Measurements from ENCODE around the gene RPUSD1. TPM values are rescaled to one million over a fixed set of nuclear protein-coding genes. Genes with fewer than 3 reads are reported as not detected.
A peak's percentile ranks its signal among the peaks of the same experiment; 100 is the strongest.

RPUSD1 gene
- total RNA-seq, 1 experiment from 2014 or later = 45.1 TPM

DNA sequence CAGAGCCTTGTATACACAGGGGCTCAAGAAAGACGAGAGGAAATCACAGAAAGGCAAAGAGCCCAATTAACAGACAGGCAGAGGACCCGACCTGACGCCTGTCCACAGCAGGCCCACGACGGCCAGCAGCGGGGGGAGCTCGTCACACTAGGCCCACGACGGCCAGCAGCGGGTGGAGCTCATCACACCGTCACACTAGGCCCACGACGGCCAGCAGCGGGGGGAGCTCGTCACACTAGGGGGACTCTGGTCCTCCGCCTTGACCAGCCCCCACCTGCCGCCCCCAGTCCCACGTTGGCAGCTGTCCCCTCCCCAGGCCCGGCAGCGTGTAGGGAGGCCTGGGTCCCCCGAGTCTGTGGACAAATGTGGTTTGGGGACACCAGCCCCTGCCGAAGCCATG, 36.0 kb upstream of the RPUSD1 start:
- 0 out of 2 replicates have a peak overlapping the region, but pooled peaks have one; percentile 32 for H3K27ac Mint-ChIP-seq
- CTCF ChIA-PET = interaction anchor here (0.6 to 7.8 kb wide), 3 partner anchors 54 to 279 kb away, joined by 3 to 31 read pairs (median 3); no protein-coding TSS in a partner anchor

DNA sequence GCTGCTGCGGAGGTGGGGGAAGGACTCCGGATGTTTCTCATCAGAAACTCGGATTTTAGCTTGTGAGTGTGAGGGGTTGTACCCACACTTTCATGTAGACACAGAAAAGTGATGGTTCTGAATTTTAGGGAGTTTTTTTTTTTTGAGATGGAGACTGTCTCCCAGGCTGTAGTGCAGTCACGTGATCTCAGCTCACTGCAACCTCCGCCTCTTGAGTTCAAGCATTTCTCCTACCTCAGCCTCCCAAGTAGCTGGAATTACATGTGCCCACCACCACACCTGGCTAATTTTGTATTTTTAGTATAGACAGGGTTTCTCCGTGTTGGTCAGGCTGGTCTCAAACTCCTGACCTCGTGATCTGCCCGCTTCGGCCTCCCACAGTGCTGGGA, 34.7 kb upstream of the RPUSD1 start:
- H3K27me3 Mint-ChIP-seq (ENCODE audit: low read depth) = no peaks in the 10 kb centered on the region; the same call in 1 of the 2 replicates
- no peak overlapping the region for H3K4me3 Mint-ChIP-seq
- DNase-seq (ENCODE audit: low spot score) (no peak), ATAC-seq (no peak)
- no peak overlapping the region for H3K27ac Mint-ChIP-seq
- H3K4me1 Mint-ChIP-seq = peaks cover 4% of the 10 kb centered on the region
- ChIA-PET CTCF (interaction anchor here (0.6 to 7.8 kb wide), 3 partner anchors 52 to 280 kb away, joined by 3 to 31 read pairs (median 4); no protein-coding TSS in a partner anchor), POLR2A (no interaction called here)
- H3K36me3 Mint-ChIP-seq = no peaks in the 10 kb centered on the region
- H3K9me3 Mint-ChIP-seq = no peaks in the 10 kb centered on the region
- no peak for TF ChIP-seq ZNF138 (CRISPR knock-in tag; conservative IDR thresholded peaks at IDR 0.05)
- no peak for TF ChIP-seq ZNF317 (CRISPR knock-in tag; IDR thresholded peaks at IDR 0.05; ENCODE audit: borderline replicate concordance, low read depth)
- no peak for TF ChIP-seq CREB1 (CRISPR knock-in tag; IDR thresholded peaks at IDR 0.05)
- no peak for TF ChIP-seq ZNF671 (CRISPR knock-in tag; IDR thresholded peaks at IDR 0.05)
- TF ChIP-seq NR2C2 (CRISPR knock-in tag; IDR thresholded peaks at IDR 0.05) = no peak
- TF ChIP-seq, protein P1, sequence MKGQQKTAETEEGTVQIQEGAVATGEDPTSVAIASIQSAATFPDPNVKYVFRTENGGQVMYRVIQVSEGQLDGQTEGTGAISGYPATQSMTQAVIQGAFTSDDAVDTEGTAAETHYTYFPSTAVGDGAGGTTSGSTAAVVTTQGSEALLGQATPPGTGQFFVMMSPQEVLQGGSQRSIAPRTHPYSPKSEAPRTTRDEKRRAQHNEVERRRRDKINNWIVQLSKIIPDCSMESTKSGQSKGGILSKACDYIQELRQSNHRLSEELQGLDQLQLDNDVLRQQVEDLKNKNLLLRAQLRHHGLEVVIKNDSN (CRISPR knock-in tag; IDR thresholded peaks at IDR 0.05) = no peak
- TF ChIP-seq, protein P2, sequence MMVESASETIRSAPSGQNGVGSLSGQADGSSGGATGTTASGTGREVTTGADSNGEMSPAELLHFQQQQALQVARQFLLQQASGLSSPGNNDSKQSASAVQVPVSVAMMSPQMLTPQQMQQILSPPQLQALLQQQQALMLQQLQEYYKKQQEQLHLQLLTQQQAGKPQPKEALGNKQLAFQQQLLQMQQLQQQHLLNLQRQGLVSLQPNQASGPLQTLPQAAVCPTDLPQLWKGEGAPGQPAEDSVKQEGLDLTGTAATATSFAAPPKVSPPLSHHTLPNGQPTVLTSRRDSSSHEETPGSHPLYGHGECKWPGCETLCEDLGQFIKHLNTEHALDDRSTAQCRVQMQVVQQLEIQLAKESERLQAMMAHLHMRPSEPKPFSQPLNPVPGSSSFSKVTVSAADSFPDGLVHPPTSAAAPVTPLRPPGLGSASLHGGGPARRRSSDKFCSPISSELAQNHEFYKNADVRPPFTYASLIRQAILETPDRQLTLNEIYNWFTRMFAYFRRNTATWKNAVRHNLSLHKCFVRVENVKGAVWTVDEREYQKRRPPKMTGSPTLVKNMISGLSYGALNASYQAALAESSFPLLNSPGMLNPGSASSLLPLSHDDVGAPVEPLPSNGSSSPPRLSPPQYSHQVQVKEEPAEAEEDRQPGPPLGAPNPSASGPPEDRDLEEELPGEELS (CRISPR knock-in tag; IDR thresholded peaks at IDR 0.05) = no peak
- TF ChIP-seq ZNF396 (CRISPR knock-in tag; IDR thresholded peaks at IDR 0.05; ENCODE audit: borderline replicate concordance) = no peak

More for the DNA sequence above, 36.0 kb upstream of the RPUSD1 start:
- Mint-ChIP-seq H3K27me3 (ENCODE audit: low read depth) (no peaks in the 10 kb centered on the region; the same call in 1 of the 2 replicates), H3K36me3 (no peaks in the 10 kb centered on the region), H3K9me3 (no peaks in the 10 kb centered on the region), H3K4me3 (no peak overlapping the region), H3K4me1 (peaks cover 4% of the 10 kb centered on the region)
- ATAC-seq (no peak), DNase-seq (ENCODE audit: low spot score) (no peak)
- TF ChIP-seq NR1H2 (CRISPR knock-in tag; IDR thresholded peaks at IDR 0.05) = no peak
- no peak for TF ChIP-seq FOXK1 (CRISPR knock-in tag; IDR thresholded peaks at IDR 0.05)
- TF ChIP-seq, protein P3, sequence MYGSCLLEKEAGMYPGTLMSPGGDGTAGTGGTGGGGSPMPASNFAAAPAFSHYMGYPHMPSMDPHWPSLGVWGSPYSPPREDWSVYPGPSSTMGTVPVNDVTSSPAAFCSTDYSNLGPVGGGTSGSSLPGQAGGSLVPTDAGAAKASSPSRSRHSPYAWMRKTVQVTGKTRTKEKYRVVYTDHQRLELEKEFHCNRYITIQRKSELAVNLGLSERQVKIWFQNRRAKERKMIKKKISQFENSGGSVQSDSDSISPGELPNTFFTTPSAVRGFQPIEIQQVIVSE (CRISPR knock-in tag; IDR thresholded peaks at IDR 0.05; ENCODE audit: borderline replicate concordance) = no peak
- no peak for TF ChIP-seq SMAD4 (CRISPR knock-in tag; IDR thresholded peaks at IDR 0.05)
- TF ChIP-seq, protein P4, sequence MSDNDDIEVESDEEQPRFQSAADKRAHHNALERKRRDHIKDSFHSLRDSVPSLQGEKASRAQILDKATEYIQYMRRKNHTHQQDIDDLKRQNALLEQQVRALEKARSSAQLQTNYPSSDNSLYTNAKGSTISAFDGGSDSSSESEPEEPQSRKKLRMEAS (CRISPR knock-in tag; IDR thresholded peaks at IDR 0.05) = no peak
- TF ChIP-seq GABPB1 (CRISPR knock-in tag; IDR thresholded peaks at IDR 0.05) = no peak
- no peak for TF ChIP-seq ZNF317 (CRISPR knock-in tag; IDR thresholded peaks at IDR 0.05; ENCODE audit: borderline replicate concordance, low read depth)
- TF ChIP-seq, protein P5, sequence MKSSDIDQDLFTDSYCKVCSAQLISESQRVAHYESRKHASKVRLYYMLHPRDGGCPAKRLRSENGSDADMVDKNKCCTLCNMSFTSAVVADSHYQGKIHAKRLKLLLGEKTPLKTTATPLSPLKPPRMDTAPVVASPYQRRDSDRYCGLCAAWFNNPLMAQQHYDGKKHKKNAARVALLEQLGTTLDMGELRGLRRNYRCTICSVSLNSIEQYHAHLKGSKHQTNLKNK (CRISPR knock-in tag; IDR thresholded peaks at IDR 0.05) = no peak
- TF ChIP-seq, protein P6, sequence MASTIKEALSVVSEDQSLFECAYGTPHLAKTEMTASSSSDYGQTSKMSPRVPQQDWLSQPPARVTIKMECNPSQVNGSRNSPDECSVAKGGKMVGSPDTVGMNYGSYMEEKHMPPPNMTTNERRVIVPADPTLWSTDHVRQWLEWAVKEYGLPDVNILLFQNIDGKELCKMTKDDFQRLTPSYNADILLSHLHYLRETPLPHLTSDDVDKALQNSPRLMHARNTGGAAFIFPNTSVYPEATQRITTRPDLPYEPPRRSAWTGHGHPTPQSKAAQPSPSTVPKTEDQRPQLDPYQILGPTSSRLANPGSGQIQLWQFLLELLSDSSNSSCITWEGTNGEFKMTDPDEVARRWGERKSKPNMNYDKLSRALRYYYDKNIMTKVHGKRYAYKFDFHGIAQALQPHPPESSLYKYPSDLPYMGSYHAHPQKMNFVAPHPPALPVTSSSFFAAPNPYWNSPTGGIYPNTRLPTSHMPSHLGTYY (CRISPR knock-in tag; IDR thresholded peaks at IDR 0.05) = no peak
- TF ChIP-seq, protein P7, sequence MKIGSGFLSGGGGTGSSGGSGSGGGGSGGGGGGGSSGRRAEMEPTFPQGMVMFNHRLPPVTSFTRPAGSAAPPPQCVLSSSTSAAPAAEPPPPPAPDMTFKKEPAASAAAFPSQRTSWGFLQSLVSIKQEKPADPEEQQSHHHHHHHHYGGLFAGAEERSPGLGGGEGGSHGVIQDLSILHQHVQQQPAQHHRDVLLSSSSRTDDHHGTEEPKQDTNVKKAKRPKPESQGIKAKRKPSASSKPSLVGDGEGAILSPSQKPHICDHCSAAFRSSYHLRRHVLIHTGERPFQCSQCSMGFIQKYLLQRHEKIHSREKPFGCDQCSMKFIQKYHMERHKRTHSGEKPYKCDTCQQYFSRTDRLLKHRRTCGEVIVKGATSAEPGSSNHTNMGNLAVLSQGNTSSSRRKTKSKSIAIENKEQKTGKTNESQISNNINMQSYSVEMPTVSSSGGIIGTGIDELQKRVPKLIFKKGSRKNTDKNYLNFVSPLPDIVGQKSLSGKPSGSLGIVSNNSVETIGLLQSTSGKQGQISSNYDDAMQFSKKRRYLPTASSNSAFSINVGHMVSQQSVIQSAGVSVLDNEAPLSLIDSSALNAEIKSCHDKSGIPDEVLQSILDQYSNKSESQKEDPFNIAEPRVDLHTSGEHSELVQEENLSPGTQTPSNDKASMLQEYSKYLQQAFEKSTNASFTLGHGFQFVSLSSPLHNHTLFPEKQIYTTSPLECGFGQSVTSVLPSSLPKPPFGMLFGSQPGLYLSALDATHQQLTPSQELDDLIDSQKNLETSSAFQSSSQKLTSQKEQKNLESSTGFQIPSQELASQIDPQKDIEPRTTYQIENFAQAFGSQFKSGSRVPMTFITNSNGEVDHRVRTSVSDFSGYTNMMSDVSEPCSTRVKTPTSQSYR (CRISPR knock-in tag; IDR thresholded peaks at IDR 0.05) = no peak
- TF ChIP-seq, protein P8, sequence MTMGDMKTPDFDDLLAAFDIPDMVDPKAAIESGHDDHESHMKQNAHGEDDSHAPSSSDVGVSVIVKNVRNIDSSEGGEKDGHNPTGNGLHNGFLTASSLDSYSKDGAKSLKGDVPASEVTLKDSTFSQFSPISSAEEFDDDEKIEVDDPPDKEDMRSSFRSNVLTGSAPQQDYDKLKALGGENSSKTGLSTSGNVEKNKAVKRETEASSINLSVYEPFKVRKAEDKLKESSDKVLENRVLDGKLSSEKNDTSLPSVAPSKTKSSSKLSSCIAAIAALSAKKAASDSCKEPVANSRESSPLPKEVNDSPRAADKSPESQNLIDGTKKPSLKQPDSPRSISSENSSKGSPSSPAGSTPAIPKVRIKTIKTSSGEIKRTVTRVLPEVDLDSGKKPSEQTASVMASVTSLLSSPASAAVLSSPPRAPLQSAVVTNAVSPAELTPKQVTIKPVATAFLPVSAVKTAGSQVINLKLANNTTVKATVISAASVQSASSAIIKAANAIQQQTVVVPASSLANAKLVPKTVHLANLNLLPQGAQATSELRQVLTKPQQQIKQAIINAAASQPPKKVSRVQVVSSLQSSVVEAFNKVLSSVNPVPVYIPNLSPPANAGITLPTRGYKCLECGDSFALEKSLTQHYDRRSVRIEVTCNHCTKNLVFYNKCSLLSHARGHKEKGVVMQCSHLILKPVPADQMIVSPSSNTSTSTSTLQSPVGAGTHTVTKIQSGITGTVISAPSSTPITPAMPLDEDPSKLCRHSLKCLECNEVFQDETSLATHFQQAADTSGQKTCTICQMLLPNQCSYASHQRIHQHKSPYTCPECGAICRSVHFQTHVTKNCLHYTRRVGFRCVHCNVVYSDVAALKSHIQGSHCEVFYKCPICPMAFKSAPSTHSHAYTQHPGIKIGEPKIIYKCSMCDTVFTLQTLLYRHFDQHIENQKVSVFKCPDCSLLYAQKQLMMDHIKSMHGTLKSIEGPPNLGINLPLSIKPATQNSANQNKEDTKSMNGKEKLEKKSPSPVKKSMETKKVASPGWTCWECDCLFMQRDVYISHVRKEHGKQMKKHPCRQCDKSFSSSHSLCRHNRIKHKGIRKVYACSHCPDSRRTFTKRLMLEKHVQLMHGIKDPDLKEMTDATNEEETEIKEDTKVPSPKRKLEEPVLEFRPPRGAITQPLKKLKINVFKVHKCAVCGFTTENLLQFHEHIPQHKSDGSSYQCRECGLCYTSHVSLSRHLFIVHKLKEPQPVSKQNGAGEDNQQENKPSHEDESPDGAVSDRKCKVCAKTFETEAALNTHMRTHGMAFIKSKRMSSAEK (CRISPR knock-in tag; IDR thresholded peaks at IDR 0.05; ENCODE audit: borderline replicate concordance) = no peak
- no peak for TF ChIP-seq FOXJ3 (CRISPR knock-in tag; IDR thresholded peaks at IDR 0.05; ENCODE audit: borderline replicate concordance)
- no peak for TF ChIP-seq IRF2 (CRISPR knock-in tag; IDR thresholded peaks at IDR 0.05; ENCODE audit: borderline replicate concordance, low read depth)
- TF ChIP-seq ESRRA (CRISPR knock-in tag; IDR thresholded peaks at IDR 0.05; ENCODE audit: borderline replicate concordance) = no peak
- POLR2A ChIA-PET = no interaction called here
